Endothelial cell of umbilical vein (primary cell): Measurements from ENCODE around the gene PRSS33. TPM values are rescaled to one million over a fixed set of nuclear protein-coding genes. Genes with fewer than 3 reads are reported as not detected.

ENCODE experiments used
- BruUV-seq: library from RNA; stranded (reverse); fragments of 400-500 nt; replicated peaks from 2 replicates; lab custom pipeline; 2021; lab: Mats Ljungman, UMichigan
- CTCF ChIA-PET: fragments of 300-600, 350-600 bp; sonication (Branson Sonifier 250); formaldehyde crosslinking; loops from one replicate; lab custom pipeline; 2021; ENCODE audit warnings: antibody characterized with exemption, inconsistent platforms; lab: Charles Lee
- POLR2A ChIA-PET: fragments of 300-600, 350-600 bp; sonication (Branson Sonifier 250); formaldehyde crosslinking; loops from one replicate; lab custom pipeline; 2021; ENCODE audit warnings: antibody characterized with exemption, inconsistent platforms; lab: Charles Lee
- DNase-seq: peaks from one replicate; pipeline ENCODE4 v3.0.0-alpha.2; 2011; ENCODE audit warnings: low read depth, low spot score
- FAIRE-seq: peaks from 2 replicates; lab custom pipeline; 2011; peaks lifted over from hg19 to GRCh38; lab: Jason Lieb, UNC
- H2AFZ ChIP-seq: 2 replicates; pipeline ENCODE4 v1.6.0; 2012; ENCODE audit warnings: low read depth, low read length, control low read depth, inconsistent platforms
- H3K27ac ChIP-seq: 2 replicates; pipeline ENCODE4 v1.5.1; 2011; ENCODE audit warnings: low read depth, mild to moderate bottlenecking, control low read depth, low read length, moderate library complexity; ENCODE audit not compliant: insufficient read depth
- H3K27me3 ChIP-seq, 2 experiments: 2 replicates each; pipeline versions ENCODE4 v1.6.0 to v1.6.1; 2011; ENCODE audit warnings: low read length in 2 of 2, mixed read lengths in 1 of 2; ENCODE audit not compliant: control insufficient read depth in 2 of 2, insufficient read depth in 2 of 2
- H3K36me3 ChIP-seq, 2 experiments: 2 replicates in 1 of 2; 3 replicates in 1 of 2; pipeline ENCODE4 v1.5.1; 2011; ENCODE audit warnings: low read length in 2 of 2, mild to moderate bottlenecking in 1 of 2, moderate library complexity in 1 of 2; ENCODE audit not compliant: control insufficient read depth in 2 of 2, insufficient read depth in 2 of 2; ENCODE audit errors: extremely low read depth in 1 of 2
- H3K4me1 ChIP-seq: 3 replicates; pipeline ENCODE4 v1.5.1; 2011; ENCODE audit warnings: mild to moderate bottlenecking, low read length; ENCODE audit not compliant: control insufficient read depth, insufficient read depth; ENCODE audit errors: extremely low read depth
- H3K4me2 ChIP-seq: 2 replicates; pipeline ENCODE4 v1.6.1; 2011; ENCODE audit warnings: low read length, control low read depth, mixed read lengths; ENCODE audit not compliant: insufficient read depth
- H3K4me3 ChIP-seq, 3 experiments: fragments of 200-600 bp in 1 of 3; sonication (generic), shearing (Covaris generic) in 1 of 3; replicated peaks in 1 of 3; 2 replicates each; pipeline ENCODE4 v1.5.1; 2011 to 2016; ENCODE audit warnings: control low read depth in 3 of 3, low read length in 3 of 3, mild to moderate bottlenecking in 2 of 3, inconsistent platforms in 1 of 3, low read depth in 1 of 3, moderate library complexity in 1 of 3; ENCODE audit not compliant: insufficient read depth in 1 of 3
- H3K79me2 ChIP-seq: 2 replicates; pipeline ENCODE4 v1.6.0; 2012; ENCODE audit warnings: low read length, inconsistent platforms; ENCODE audit not compliant: control insufficient read depth, insufficient read depth
- H3K9ac ChIP-seq: replicated peaks from 2 replicates; pipeline ENCODE3; 2011; ENCODE audit warnings: low read length, control low read depth; ENCODE audit not compliant: insufficient read depth; ENCODE audit errors: extremely low read depth
- H3K9me1 ChIP-seq: replicated peaks from 3 replicates; pipeline ENCODE4 v1.6.0; 2011; ENCODE audit warnings: mild to moderate bottlenecking, low read length; ENCODE audit not compliant: control insufficient read depth, insufficient read depth; ENCODE audit errors: extremely low read depth
- H3K9me3 ChIP-seq: replicated peaks from 2 replicates; pipeline ENCODE4 v1.5.1; 2012; ENCODE audit warnings: low read length, inconsistent platforms; ENCODE audit not compliant: control insufficient read depth, insufficient read depth
- H4K20me1 ChIP-seq: replicated peaks from 2 replicates; pipeline ENCODE3; 2011; ENCODE audit warnings: mild to moderate bottlenecking, low read length; ENCODE audit not compliant: control insufficient read depth, insufficient read depth; ENCODE audit errors: extremely low read depth
- CTCF ChIP-seq, 2 donors: IDR thresholded peaks; 1 replicate in 1 of 2; 2 replicates in 1 of 2; pipeline ENCODE4 v1.5.1; 2011; ENCODE audit warnings: low read length in 2 of 2, mild to moderate bottlenecking in 2 of 2, moderate library complexity in 2 of 2, control low read depth in 1 of 2, inconsistent platforms in 1 of 2, low read depth in 1 of 2; ENCODE audit not compliant: insufficient read depth in 1 of 2; ENCODE audit errors: extremely low read depth in 1 of 2
- EZH2 ChIP-seq: IDR thresholded peaks from 2 replicates; pipeline ENCODE4 v1.6.1; 2012; ENCODE audit warnings: borderline replicate concordance, low read depth, mild to moderate bottlenecking, moderate library complexity, low read length, inconsistent platforms; ENCODE audit not compliant: severe bottlenecking
- FOS ChIP-seq: IDR thresholded peaks from 2 replicates; pipeline ENCODE4 v1.6.1; 2011; ENCODE audit warnings: mild to moderate bottlenecking, low read length, moderate library complexity, borderline replicate concordance; ENCODE audit not compliant: insufficient read depth
- GATA2 ChIP-seq: IDR thresholded peaks from 2 replicates; pipeline ENCODE4 v1.7.0; 2011; ENCODE audit warnings: low read depth, mild to moderate bottlenecking, moderate library complexity, mixed read lengths, low read length; ENCODE audit not compliant: insufficient read length, insufficient read depth
- JUN ChIP-seq: IDR thresholded peaks from 2 replicates; pipeline ENCODE4 v1.6.1; 2011; ENCODE audit warnings: borderline replicate concordance, low read depth; ENCODE audit not compliant: insufficient read length, insufficient read depth
- MAX ChIP-seq: IDR thresholded peaks from 2 replicates; pipeline ENCODE4 v1.6.1; 2011; ENCODE audit not compliant: insufficient read depth, insufficient read length
- MYC ChIP-seq: IDR thresholded peaks from one replicate; pipeline ENCODE4 v1.6.1; 2011; ENCODE audit warnings: mild to moderate bottlenecking, low read depth, low read length
- POLR2A ChIP-seq: IDR thresholded peaks from 2 replicates; pipeline ENCODE4 v1.6.1; 2012; ENCODE audit warnings: low read depth, mild to moderate bottlenecking, control low read depth, low read length
- POLR2AphosphoS5 ChIP-seq: IDR thresholded peaks from 2 replicates; pipeline ENCODE4 v1.6.1; 2012; ENCODE audit warnings: low read depth, mild to moderate bottlenecking, control low read depth, low read length, moderate library complexity; ENCODE audit not compliant: insufficient read depth
- dilution Hi-C: fragments of 300-500 bp; cut with MboI; formaldehyde crosslinking; loops from one replicate; pipeline ENCODE4 v1.15.0; 2019; ENCODE audit warnings: low sequenced_read_pairs; ENCODE audit not compliant: extremely low pct_ligation_motif_present
- intact Hi-C: fragments of 100-400 bp; cut with micrococcal nuclease; formaldehyde crosslinking; loops from one replicate; pipeline ENCODE4 v1.10.0; 2022
- polyA plus RNA-seq, 4 experiments: library from polyadenylated mRNA; depleted of rRNA in 3 of 4; stranded (reverse) in 3 of 4; unstranded in 1 of 4; fragments of >200 nt; gene quantifications; 2 replicates each; pipeline versions ENCODE4 v1.2.1 to v1.2.3, GENCODE V29; 2011 to 2012; ENCODE audit warnings: missing spikeins in 1 of 4
- total RNA-seq: library from RNA; stranded (reverse); gene quantifications from 2 replicates; pipeline ENCODE4 v1.2.3, GENCODE V29; 2021

The PRSS33 gene
- total and polyA plus RNA-seq, 2 donors (not counting 3 experiments of a cell fraction or from before 2014, with no cell fraction given) = not detected

GRCh38 chr16:2803545-2804195 lies 16.3 kb upstream of the PRSS33 start:
- H4K20me1 ChIP-seq = no peaks in the 10 kb centered on the region
- no peak overlapping the region for H3K9ac ChIP-seq
- CTCF ChIA-PET = no interaction called here
- H3K4me2 ChIP-seq = no peak overlapping the region
- H2AFZ ChIP-seq = no peak overlapping the region
- TF ChIP-seq MYC = no peak
- TF ChIP-seq POLR2AphosphoS5 = no peak
- no peak for TF ChIP-seq FOS
- no peak for TF ChIP-seq GATA2
- no peak for TF ChIP-seq JUN
- no peak for TF ChIP-seq EZH2
- no peak for TF ChIP-seq POLR2A
- no peak for TF ChIP-seq MAX
- TF ChIP-seq CTCF (IDR thresholded peaks at IDR 0.05; ENCODE audit: extremely low read depth in 1 of 2, insufficient read depth in 1 of 2, low read depth in 1 of 2, low read length in 2 of 2) = no peak
- no peaks in the 10 kb centered on the region for H3K9me3 ChIP-seq
- no peaks in the 10 kb centered on the region for H3K9me1 ChIP-seq
- intact Hi-C loops (no loop called here), dilution Hi-C loops (no loop called here)
- H3K4me1 ChIP-seq = no peaks in the 10 kb centered on the region
- H3K27me3 ChIP-seq = peaks cover 5 to 12% of the 10 kb centered on the region in 2 experiments
- no peaks in the 10 kb centered on the region for H3K36me3 ChIP-seq
- POLR2A ChIA-PET = no interaction called here
- no peak for DNase-seq
- FAIRE-seq = no peak
- BruUV-seq = no TSS peak
- H3K27ac ChIP-seq = no peak overlapping the region
- H3K4me3 ChIP-seq = no peak overlapping the region
- no peaks in the 10 kb centered on the region for H3K79me2 ChIP-seq
